Measurements from ENCODE around the gene MMS22L.

MMS22L gene

GRCh38 chr6:97293198-97293696 is 10.2 kb upstream of the MMS22L start:
- H3K4me1 ChIP-seq (ENCODE audit: control insufficient read depth, insufficient read depth, low read length) = no peaks in the 10 kb centered on the region
- no peak overlapping the region for H3K4me3 ChIP-seq (ENCODE audit: low read length)
- no peaks in the 10 kb centered on the region for H3K36me3 ChIP-seq (ENCODE audit: control insufficient read depth, insufficient read depth, low read length, severe bottlenecking)
- no peaks in the 10 kb centered on the region for H3K27me3 ChIP-seq (replicated peaks; ENCODE audit: control insufficient read depth, insufficient read depth, low read length)
- no peak overlapping the region for H3K9ac ChIP-seq (ENCODE audit: low read length)
- no peaks in the 10 kb centered on the region for H3K9me3 ChIP-seq (ENCODE audit: control insufficient read depth, low read length)
- DNase-seq (ENCODE audit: low read depth) = no peak

GRCh38 chr6:97292671-97293070 is 9.7 kb upstream of the MMS22L start:
- Histone ChIP-seq H3K36me3 (ENCODE audit: control insufficient read depth, insufficient read depth, low read length, severe bottlenecking) (no peaks in the 10 kb centered on the region), H3K9ac (ENCODE audit: low read length) (no peak overlapping the region), H3K4me1 (ENCODE audit: control insufficient read depth, insufficient read depth, low read length) (no peaks in the 10 kb centered on the region), H3K4me3 (ENCODE audit: low read length) (no peak overlapping the region), H3K27me3 (replicated peaks; ENCODE audit: control insufficient read depth, insufficient read depth, low read length) (no peaks in the 10 kb centered on the region), H3K9me3 (ENCODE audit: control insufficient read depth, low read length) (no peaks in the 10 kb centered on the region)
- no peak for DNase-seq (ENCODE audit: low read depth)

- no peak for DNase-seq (ENCODE audit: low read depth)
- Histone ChIP-seq H3K4me1 (ENCODE audit: control insufficient read depth, insufficient read depth, low read length) (no peaks in the 10 kb centered on the region), H3K4me3 (ENCODE audit: low read length) (no peak overlapping the region), H3K9me3 (ENCODE audit: control insufficient read depth, low read length) (no peaks in the 10 kb centered on the region), H3K36me3 (ENCODE audit: control insufficient read depth, insufficient read depth, low read length, severe bottlenecking) (no peaks in the 10 kb centered on the region), H3K27me3 (replicated peaks; ENCODE audit: control insufficient read depth, insufficient read depth, low read length) (no peaks in the 10 kb centered on the region), H3K9ac (ENCODE audit: low read length) (no peak overlapping the region)
Observed at GRCh38 chr6:97291896-97292295, 8.9 kb upstream of the MMS22L start.

DNA sequence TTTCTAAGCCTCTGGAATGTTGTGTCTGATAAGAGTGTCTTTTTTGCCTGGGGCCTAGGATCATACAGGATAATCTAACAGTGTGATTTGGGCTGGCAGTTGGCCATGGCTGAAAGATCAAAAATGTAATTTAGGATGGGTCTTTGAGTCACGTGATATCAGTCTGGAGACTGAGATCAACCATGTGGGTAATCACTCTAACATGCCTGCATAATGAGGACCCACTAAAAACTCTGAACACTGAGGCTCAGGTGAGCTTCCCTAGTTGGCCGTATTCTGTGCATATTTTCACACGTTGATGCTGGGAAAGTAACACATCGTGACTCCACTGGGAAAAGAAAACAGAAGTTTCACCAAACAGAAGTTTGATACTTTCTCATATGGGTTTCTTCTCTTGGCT is 6.3 kb upstream of the MMS22L start:
- no peak for DNase-seq (ENCODE audit: low read depth)
- Histone ChIP-seq H3K4me3 (ENCODE audit: low read length) (no peak overlapping the region), H3K9ac (ENCODE audit: low read length) (no peak overlapping the region)

GRCh38 chr6:97288188-97288587 is 5.2 kb upstream of the MMS22L start:
- H3K4me3 ChIP-seq (ENCODE audit: low read length) = no peak overlapping the region
- no peaks in the 10 kb centered on the region for H3K4me1 ChIP-seq (ENCODE audit: control insufficient read depth, insufficient read depth, low read length)
- no peaks in the 10 kb centered on the region for H3K27me3 ChIP-seq (replicated peaks; ENCODE audit: control insufficient read depth, insufficient read depth, low read length)
- no peak overlapping the region for H3K9ac ChIP-seq (ENCODE audit: low read length)
- no peak for DNase-seq (ENCODE audit: low read depth)
- no peaks in the 10 kb centered on the region for H3K36me3 ChIP-seq (ENCODE audit: control insufficient read depth, insufficient read depth, low read length, severe bottlenecking)
- H3K9me3 ChIP-seq (ENCODE audit: control insufficient read depth, low read length) = no peaks in the 10 kb centered on the region

More for the DNA sequence above, 6.3 kb upstream of the MMS22L start:
- Histone ChIP-seq H3K36me3 (ENCODE audit: control insufficient read depth, insufficient read depth, low read length, severe bottlenecking) (no peaks in the 10 kb centered on the region), H3K27me3 (replicated peaks; ENCODE audit: control insufficient read depth, insufficient read depth, low read length) (no peaks in the 10 kb centered on the region), H3K9me3 (ENCODE audit: control insufficient read depth, low read length) (no peaks in the 10 kb centered on the region), H3K4me1 (ENCODE audit: control insufficient read depth, insufficient read depth, low read length) (no peaks in the 10 kb centered on the region)

DNA sequence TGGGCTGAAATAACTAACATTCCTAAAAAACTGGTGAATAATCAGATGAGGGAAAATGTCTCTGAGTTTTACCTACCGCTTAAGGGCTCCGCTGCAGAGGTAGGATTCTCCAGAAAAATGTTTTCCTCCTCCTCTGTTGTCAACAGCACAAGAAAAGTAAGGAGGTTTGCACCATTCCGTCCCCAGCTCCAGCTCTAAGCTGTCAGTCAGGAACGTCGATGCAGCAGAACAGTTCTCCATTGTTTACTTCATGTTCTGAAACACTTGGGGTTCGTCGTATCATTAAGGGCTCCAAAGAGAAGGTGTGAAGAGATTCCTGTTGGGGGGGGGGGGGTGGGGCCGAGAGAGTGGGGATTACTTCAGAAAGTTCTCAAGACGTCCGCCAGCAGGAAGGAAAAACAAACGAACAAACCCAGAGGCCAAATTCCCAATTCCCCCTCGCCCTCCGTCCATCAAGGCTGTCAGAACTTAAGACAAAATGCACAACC is 734 bp downstream of the MMS22L start:
- DNase-seq (ENCODE audit: low read depth) = peak; percentile 30
- Histone ChIP-seq H3K9ac (ENCODE audit: low read length) (peak overlapping the region; percentile 85), H3K36me3 (ENCODE audit: control insufficient read depth, insufficient read depth, low read length, severe bottlenecking) (peaks cover 2% of the 10 kb centered on the region), H3K9me3 (ENCODE audit: control insufficient read depth, low read length) (no peaks in the 10 kb centered on the region), H3K4me3 (ENCODE audit: low read length) (peak overlapping the region; percentile 89), H3K4me1 (ENCODE audit: control insufficient read depth, insufficient read depth, low read length) (no peaks in the 10 kb centered on the region), H3K27me3 (replicated peaks; ENCODE audit: control insufficient read depth, insufficient read depth, low read length) (no peaks in the 10 kb centered on the region)

GRCh38 chr6:97280766-97281165 is 2.2 kb downstream of the MMS22L start:
- DNase-seq (ENCODE audit: low read depth) = no peak
- Histone ChIP-seq H3K9ac (ENCODE audit: low read length) (no peak overlapping the region), H3K9me3 (ENCODE audit: control insufficient read depth, low read length) (no peaks in the 10 kb centered on the region), H3K36me3 (ENCODE audit: control insufficient read depth, insufficient read depth, low read length, severe bottlenecking) (peaks cover 3% of the 10 kb centered on the region), H3K27me3 (replicated peaks; ENCODE audit: control insufficient read depth, insufficient read depth, low read length) (no peaks in the 10 kb centered on the region), H3K4me1 (ENCODE audit: control insufficient read depth, insufficient read depth, low read length) (no peaks in the 10 kb centered on the region), H3K4me3 (ENCODE audit: low read length) (no peak overlapping the region)

DNA sequence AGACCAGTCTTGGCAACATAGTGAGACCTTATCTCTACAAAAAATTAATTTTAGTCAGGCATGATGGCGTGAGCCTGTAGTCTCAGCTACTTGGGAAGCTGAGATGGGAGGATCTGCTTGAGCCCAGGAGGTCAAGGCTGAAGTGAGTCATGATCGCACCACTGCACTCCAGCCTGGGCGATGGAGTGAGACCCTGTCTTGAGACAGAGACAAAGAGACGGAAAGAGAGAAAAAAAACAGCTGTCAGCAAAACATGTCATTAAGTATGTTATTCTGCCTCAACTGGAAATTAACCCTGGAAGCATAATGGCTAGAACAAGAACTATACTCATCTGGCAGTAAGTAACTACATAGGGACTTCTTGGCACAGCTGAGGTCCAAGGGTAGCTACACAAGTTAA is 7.2 kb downstream of the MMS22L start:
- DNase-seq (ENCODE audit: low read depth) = no peak
- H3K4me1 ChIP-seq (ENCODE audit: control insufficient read depth, insufficient read depth, low read length) = no peaks in the 10 kb centered on the region
- H3K9me3 ChIP-seq (ENCODE audit: control insufficient read depth, low read length) = no peaks in the 10 kb centered on the region
- H3K4me3 ChIP-seq (ENCODE audit: low read length) = no peak overlapping the region
- H3K36me3 ChIP-seq (ENCODE audit: control insufficient read depth, insufficient read depth, low read length, severe bottlenecking) = peaks cover 18% of the 10 kb centered on the region
- no peak overlapping the region for H3K9ac ChIP-seq (ENCODE audit: low read length)
- no peaks in the 10 kb centered on the region for H3K27me3 ChIP-seq (replicated peaks; ENCODE audit: control insufficient read depth, insufficient read depth, low read length)

DNA sequence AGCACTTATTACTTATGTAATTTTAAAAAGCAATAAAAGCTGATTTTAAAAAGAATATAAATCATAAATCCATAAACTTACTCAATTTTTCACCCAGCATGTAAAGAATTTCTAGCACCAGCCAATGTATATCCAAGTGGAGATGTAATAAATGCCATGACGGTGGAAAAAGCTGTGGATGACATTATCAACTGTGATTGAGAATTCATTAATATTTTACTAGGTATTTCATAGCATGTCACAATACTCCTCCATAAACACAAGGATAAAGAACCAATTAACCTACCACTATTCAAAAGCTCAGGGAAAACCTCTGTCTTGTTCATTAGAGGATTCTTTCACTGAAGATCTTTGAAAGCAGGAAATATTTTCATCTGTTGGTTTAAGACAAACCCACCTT is 13.2 kb downstream of the MMS22L start:
- peaks cover 18% of the 10 kb centered on the region for H3K36me3 ChIP-seq (ENCODE audit: control insufficient read depth, insufficient read depth, low read length, severe bottlenecking)

GRCh38 chr6:97262676-97263075 is 20.3 kb downstream of the MMS22L start:
- H3K4me3 ChIP-seq (ENCODE audit: low read length) = no peak overlapping the region
- peaks cover 17% of the 10 kb centered on the region for H3K36me3 ChIP-seq (ENCODE audit: control insufficient read depth, insufficient read depth, low read length, severe bottlenecking)
- no peaks in the 10 kb centered on the region for H3K27me3 ChIP-seq (replicated peaks; ENCODE audit: control insufficient read depth, insufficient read depth, low read length)
- H3K9ac ChIP-seq (ENCODE audit: low read length) = no peak overlapping the region
- no peak for DNase-seq (ENCODE audit: low read depth)
- no peaks in the 10 kb centered on the region for H3K9me3 ChIP-seq (ENCODE audit: control insufficient read depth, low read length)
- H3K4me1 ChIP-seq (ENCODE audit: control insufficient read depth, insufficient read depth, low read length) = no peaks in the 10 kb centered on the region

More for the DNA sequence above, 13.2 kb downstream of the MMS22L start:
- H3K4me3 ChIP-seq (ENCODE audit: low read length) = no peak overlapping the region
- no peaks in the 10 kb centered on the region for H3K9me3 ChIP-seq (ENCODE audit: control insufficient read depth, low read length)
- no peaks in the 10 kb centered on the region for H3K4me1 ChIP-seq (ENCODE audit: control insufficient read depth, insufficient read depth, low read length)
- no peak overlapping the region for H3K9ac ChIP-seq (ENCODE audit: low read length)
- DNase-seq (ENCODE audit: low read depth) = no peak
- no peaks in the 10 kb centered on the region for H3K27me3 ChIP-seq (replicated peaks; ENCODE audit: control insufficient read depth, insufficient read depth, low read length)

GRCh38 chr6:97246842-97247241 is 36.2 kb downstream of the MMS22L start:
- Histone ChIP-seq H3K9me3 (ENCODE audit: control insufficient read depth, low read length) (peaks cover 5% of the 10 kb centered on the region), H3K27me3 (replicated peaks; ENCODE audit: control insufficient read depth, insufficient read depth, low read length) (no peaks in the 10 kb centered on the region), H3K4me1 (ENCODE audit: control insufficient read depth, insufficient read depth, low read length) (no peaks in the 10 kb centered on the region), H3K36me3 (ENCODE audit: control insufficient read depth, insufficient read depth, low read length, severe bottlenecking) (no peaks in the 10 kb centered on the region), H3K9ac (ENCODE audit: low read length) (no peak overlapping the region), H3K4me3 (ENCODE audit: low read length) (no peak overlapping the region)
- no peak for DNase-seq (ENCODE audit: low read depth)

DNA sequence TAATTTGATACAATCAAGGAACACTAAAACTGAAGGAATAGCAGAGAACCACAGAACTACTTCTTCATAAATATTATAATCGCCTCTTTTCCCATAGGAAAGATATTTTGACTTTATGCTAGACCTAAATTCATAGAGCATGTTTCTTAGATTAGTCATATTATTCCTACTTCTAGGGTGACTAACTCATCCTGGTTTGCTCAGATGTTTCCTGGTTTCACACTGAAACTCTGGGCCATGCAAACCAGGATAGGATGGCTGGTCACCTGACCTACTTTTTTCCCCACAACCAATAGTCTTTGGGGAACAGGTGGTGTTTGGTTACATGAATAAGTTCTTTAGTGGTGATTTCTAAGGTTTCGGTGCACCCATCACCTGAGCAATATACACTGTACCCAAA is 42.8 kb downstream of the MMS22L start:
- H3K4me3 ChIP-seq (ENCODE audit: low read length) = no peak overlapping the region
- peaks cover 3% of the 10 kb centered on the region for H3K4me1 ChIP-seq (ENCODE audit: control insufficient read depth, insufficient read depth, low read length)
- H3K9me3 ChIP-seq (ENCODE audit: control insufficient read depth, low read length) = peaks cover 5% of the 10 kb centered on the region
- no peak overlapping the region for H3K9ac ChIP-seq (ENCODE audit: low read length)
- no peaks in the 10 kb centered on the region for H3K27me3 ChIP-seq (replicated peaks; ENCODE audit: control insufficient read depth, insufficient read depth, low read length)
- peak; percentile 29 for DNase-seq (ENCODE audit: low read depth)
- no peaks in the 10 kb centered on the region for H3K36me3 ChIP-seq (ENCODE audit: control insufficient read depth, insufficient read depth, low read length, severe bottlenecking)
